Naive thymus-derived CD4-positive, alpha-beta T cell (primary cell): ENCODE data around the gene ZFP91. TPM values are rescaled to one million over a fixed set of nuclear protein-coding genes. Genes with fewer than 3 reads are reported as not detected.
A peak's percentile ranks its signal among the peaks of the same experiment; 100 is the strongest.

Experiments
- ATAC-seq: fragments of 150-1000 bp; cut with Tn5 transposase; 2 replicates; pipeline ENCODE4 v1.10.0; 2021; ENCODE audit warnings: mild to moderate bottlenecking, moderate library complexity
- CTCF ChIA-PET: fragments of 350-600 bp; sonication (Branson Sonifier 250); formaldehyde crosslinking; loops from one replicate; lab custom pipeline; 2021; ENCODE audit warnings: antibody characterized with exemption; lab: Charles Lee
- POLR2A ChIA-PET: fragments of 350-600 bp; sonication (Branson Sonifier 250); formaldehyde crosslinking; loops from one replicate; lab custom pipeline; 2021; ENCODE audit warnings: antibody characterized with exemption, inconsistent platforms; lab: Charles Lee
- DNase-seq, 9 donors: peaks; one replicate each; pipeline versions ENCODE4 v3.0.0 to v3.0.0-alpha.2; 2020 to 2022; ENCODE audit warnings: mixed read lengths in 1 of 9
- H3K27ac ChIP-seq: one replicate; pipeline ENCODE4 v1.7.0; 2013; ENCODE audit warnings: mild to moderate bottlenecking, low read depth, low read length, moderate library complexity
- H3K27me3 ChIP-seq, 2 donors: one replicate each; pipeline ENCODE4 v1.7.0; 2013; ENCODE audit warnings: low read length in 2 of 2, mild to moderate bottlenecking in 2 of 2, moderate library complexity in 2 of 2; ENCODE audit not compliant: control insufficient read depth in 2 of 2, insufficient read depth in 2 of 2
- H3K36me3 ChIP-seq, 3 experiments: 1 replicate in 2 of 3; 2 replicates in 1 of 3; pipeline ENCODE4 v1.7.0; 2013; ENCODE audit warnings: low read length in 3 of 3, mild to moderate bottlenecking in 3 of 3, moderate library complexity in 1 of 3; ENCODE audit not compliant: insufficient read depth in 3 of 3, control insufficient read depth in 2 of 3
- H3K4me1 ChIP-seq, 2 donors: one replicate each; pipeline ENCODE4 v1.7.0; 2013; ENCODE audit warnings: low read length in 2 of 2, mild to moderate bottlenecking in 2 of 2, moderate library complexity in 1 of 2; ENCODE audit not compliant: control insufficient read depth in 2 of 2, insufficient read depth in 2 of 2
- H3K4me3 ChIP-seq: 2 replicates; pipeline ENCODE4 v1.7.0; 2013; ENCODE audit warnings: mild to moderate bottlenecking, low read length
- H3K9me3 ChIP-seq, 3 experiments: 1 replicate in 2 of 3; 2 replicates in 1 of 3; pipeline ENCODE4 v1.7.0; 2013; ENCODE audit warnings: low read length in 3 of 3; ENCODE audit not compliant: control insufficient read depth in 2 of 3
- H3K27ac Mint-ChIP-seq, 9 donors: one replicate each; pipeline ENCODE4 v1.8.0; 2020 to 2022; ENCODE audit warnings: mixed read lengths in 9 of 9, mild to moderate bottlenecking in 8 of 9, moderate library complexity in 5 of 9, inconsistent platforms in 2 of 9
- H3K27me3 Mint-ChIP-seq, 5 donors: one replicate each; pipeline ENCODE4 v1.8.0; 2021 to 2022; ENCODE audit warnings: mixed read lengths in 5 of 5, mild to moderate bottlenecking in 1 of 5
- H3K36me3 Mint-ChIP-seq, 5 donors: one replicate each; pipeline ENCODE4 v1.8.0; 2020 to 2022; ENCODE audit warnings: mixed read lengths in 5 of 5, mild to moderate bottlenecking in 3 of 5, inconsistent platforms in 1 of 5
- H3K4me1 Mint-ChIP-seq, 7 donors: one replicate each; pipeline ENCODE4 v1.8.0; 2020 to 2022; ENCODE audit warnings: mixed read lengths in 7 of 7, mild to moderate bottlenecking in 3 of 7, inconsistent platforms in 1 of 7
- H3K4me3 Mint-ChIP-seq, 10 donors: one replicate each; pipeline ENCODE4 v1.8.0; 2020 to 2022; ENCODE audit warnings: mild to moderate bottlenecking in 10 of 10, mixed read lengths in 10 of 10, moderate library complexity in 6 of 10, inconsistent platforms in 2 of 10
- H3K9me3 Mint-ChIP-seq, 11 donors: one replicate each; pipeline ENCODE4 v1.8.0; 2020 to 2022; ENCODE audit warnings: mixed read lengths in 11 of 11, mild to moderate bottlenecking in 4 of 11, inconsistent platforms in 1 of 11, moderate library complexity in 1 of 11
- intact Hi-C, 2 donors: fragments of 100-400 bp; cut with micrococcal nuclease; formaldehyde crosslinking; loops; one replicate each; pipeline ENCODE4 v1.15.1; 2023
- polyA plus RNA-seq, 2 donors: library from polyadenylated mRNA; unstranded; fragments of 300-500 nt; fragmentation: Illumina TruSeq; gene quantifications; one replicate each; pipeline ENCODE4 v1.2.3, GENCODE V29; 2021
- total RNA-seq, 6 experiments: library from RNA in 5 of 6; stranded (reverse) in 5 of 6; gene quantifications; 1 replicate in 5 of 6; 2 replicates in 1 of 6; pipeline ENCODE4 v1.2.3 and lab custom pipeline; 2021 to 2026

ZFP91 gene
- total and polyA plus RNA-seq, 7 experiments from 2014 or later: 6.5 to 53.8 (median 39.1) TPM

- Mint-ChIP-seq H3K27me3 (peaks cover 0 to 5% (median 0%) of the 10 kb centered on the region in 5 donors), H3K27ac (peak overlapping the region; percentile 98 to 100 (median 99)), H3K9me3 (peaks cover 0 to 10% (median 0%) of the 10 kb centered on the region in 11 donors), H3K36me3 (peaks cover 0 to 28% (median 0%) of the 10 kb centered on the region in 5 donors), H3K4me1 (peaks cover 26 to 78% (median 70%) of the 10 kb centered on the region in 7 donors), H3K4me3 (peak overlapping the region; percentile 95 to 100 (median 98))
- intact Hi-C loops: loop anchor here (1.0 to 10.0 kb wide), 23 partner anchors 52 to 1252 kb away; partner anchors contain the start of genes CLP1 (in 2 of the 2), MED19 (in 2 of the 2), PATL1 (in 2 of the 2) and SELENOH (in 2 of the 2)
- H3K27me3 ChIP-seq: no peaks in the 10 kb centered on the region
- POLR2A ChIA-PET: interaction anchor here (0.5 to 8.6 kb wide), 21 partner anchors 10 to 1252 kb away, joined by 3 to 140 read pairs (median 4); partner anchors contain the start of genes MED19, OSBP, SELENOH and TMX2
- H3K36me3 ChIP-seq: peaks cover 0 to 4% (median 0%) of the 10 kb centered on the region in 3 experiments
- DNase-seq (peak in 8 of 9 donors; percentile 60 to 85 (median 71)), ATAC-seq (peak; percentile 37)
- CTCF ChIA-PET: interaction anchor here (0.6 to 3.3 kb wide), 7 partner anchors 10 to 53 kb away, joined by 3 to 26 read pairs (median 6); no protein-coding TSS in a partner anchor
- H3K4me3 ChIP-seq: peak overlapping the region; percentile 99
- peak overlapping the region; percentile 98 for H3K27ac ChIP-seq
- no peaks in the 10 kb centered on the region for H3K9me3 ChIP-seq
- H3K4me1 ChIP-seq: peaks cover 42 to 51% of the 10 kb centered on the region in 2 donors
Measured at GRCh38 chr11:58577555-58578135, 1.2 kb upstream of the ZFP91 start.

- peaks cover 0 to 28% (median 0%) of the 10 kb centered on the region in 5 donors for H3K36me3 Mint-ChIP-seq
Measured at GRCh38 chr11:58578136-58578634, 678 bp upstream of the ZFP91 start.

GRCh38 chr11:58579192-58580129 is 598 bp downstream of the ZFP91 start:
- H3K4me1 ChIP-seq: peaks cover 42 to 58% of the 10 kb centered on the region in 2 donors

More at GRCh38 chr11:58578136-58578634, 678 bp upstream of the ZFP91 start:
- peak in 7 of 9 donors; percentile 92 to 98 (median 97) for DNase-seq
- Histone ChIP-seq H3K27ac (peak overlapping the region; percentile 98), H3K27me3 (no peaks in the 10 kb centered on the region), H3K4me1 (peaks cover 42 to 56% of the 10 kb centered on the region in 2 donors), H3K9me3 (no peaks in the 10 kb centered on the region), H3K36me3 (peaks cover 0 to 4% (median 0%) of the 10 kb centered on the region in 3 experiments), H3K4me3 (peak overlapping the region; percentile 99)
- peak; percentile 58 for ATAC-seq
- H3K4me3 Mint-ChIP-seq: peak overlapping the region; percentile 95 to 100 (median 98)
- CTCF ChIA-PET: interaction anchor here (1.1 to 3.3 kb wide), 6 partner anchors 10 to 54 kb away, joined by 3 to 26 read pairs (median 7); no protein-coding TSS in a partner anchor
- H3K9me3 Mint-ChIP-seq: peaks cover 0 to 10% (median 0%) of the 10 kb centered on the region in 11 donors
- H3K27ac Mint-ChIP-seq: peak overlapping the region; percentile 98 to 100 (median 99)
- POLR2A ChIA-PET: interaction anchor here (0.5 to 8.6 kb wide), 21 partner anchors 10 to 1253 kb away, joined by 3 to 140 read pairs (median 4); partner anchors contain the start of genes MED19, OSBP, SELENOH and TMX2
- intact Hi-C loops: loop anchor here (1.0 to 10.0 kb wide), 22 partner anchors 53 to 1253 kb away; partner anchors contain the start of genes CLP1 (in 2 of the 2), MED19 (in 2 of the 2), PATL1 (in 2 of the 2) and SELENOH (in 2 of the 2)
- H3K27me3 Mint-ChIP-seq: peaks cover 0 to 5% (median 0%) of the 10 kb centered on the region in 5 donors
- H3K4me1 Mint-ChIP-seq: peaks cover 28 to 81% (median 74%) of the 10 kb centered on the region in 7 donors

GRCh38 chr11:58580311-58580710 is 1.4 kb downstream of the ZFP91 start:
- peak overlapping the region; percentile 85 for H3K4me3 ChIP-seq
- CTCF ChIA-PET: interaction anchor here (0.6 to 2.3 kb wide), 7 partner anchors 10 to 135 kb away, joined by 4 to 27 read pairs (median 4); no protein-coding TSS in a partner anchor
- no peaks in the 10 kb centered on the region for H3K27me3 ChIP-seq
- POLR2A ChIA-PET: interaction anchor here (0.9 to 8.6 kb wide), 4 partner anchors 12 to 73 kb away, joined by 4 to 140 read pairs (median 32); no protein-coding TSS in a partner anchor
- no peak for DNase-seq
- intact Hi-C loops: no loop called here
- Mint-ChIP-seq H3K9me3 (peaks cover 0 to 10% (median 0%) of the 10 kb centered on the region in 11 donors), H3K4me3 (peak overlapping the region; percentile 95 to 100 (median 98)), H3K27me3 (peaks cover 0 to 5% (median 0%) of the 10 kb centered on the region in 5 donors), H3K27ac (peak overlapping the region; percentile 92 to 100 (median 98)), H3K4me1 (peaks cover 21 to 76% (median 65%) of the 10 kb centered on the region in 7 donors), H3K36me3 (peaks cover 0 to 15% (median 0%) of the 10 kb centered on the region in 5 donors)
- peaks cover 0 to 4% (median 0%) of the 10 kb centered on the region in 3 experiments for H3K36me3 ChIP-seq
- H3K27ac ChIP-seq: peak overlapping the region; percentile 98
- no peaks in the 10 kb centered on the region for H3K9me3 ChIP-seq
- no peak for ATAC-seq
- H3K4me1 ChIP-seq: peaks cover 35 to 51% of the 10 kb centered on the region in 2 donors

More at GRCh38 chr11:58579192-58580129, 598 bp downstream of the ZFP91 start:
- peak overlapping the region; percentile 95 to 100 (median 98) for H3K4me3 Mint-ChIP-seq
- peak overlapping the region; percentile 98 for H3K27ac ChIP-seq
- CTCF ChIA-PET: interaction anchor here (0.6 to 2.3 kb wide), 8 partner anchors 11 to 148 kb away, joined by 3 to 27 read pairs (median 4); no protein-coding TSS in a partner anchor
- H3K27me3 Mint-ChIP-seq: peaks cover 0 to 5% (median 0%) of the 10 kb centered on the region in 5 donors
- peaks cover 0 to 4% (median 0%) of the 10 kb centered on the region in 3 experiments for H3K36me3 ChIP-seq
- ATAC-seq: peak; percentile 60
- peak; percentile 85 to 93 (median 90) for DNase-seq
- H3K27me3 ChIP-seq: no peaks in the 10 kb centered on the region
- no peaks in the 10 kb centered on the region for H3K9me3 ChIP-seq
- H3K4me1 Mint-ChIP-seq: peaks cover 27 to 80% (median 70%) of the 10 kb centered on the region in 7 donors
- H3K4me3 ChIP-seq: peak overlapping the region; percentile 85
- peaks cover 0 to 10% (median 0%) of the 10 kb centered on the region in 11 donors for H3K9me3 Mint-ChIP-seq
- peak overlapping the region; percentile 98 to 100 (median 100) for H3K27ac Mint-ChIP-seq
- peaks cover 0 to 20% (median 0%) of the 10 kb centered on the region in 5 donors for H3K36me3 Mint-ChIP-seq
- intact Hi-C loops: loop anchor here (1.0 to 10.0 kb wide), 11 partner anchors 11 to 1242 kb away; partner anchors contain the start of genes FAM111B (in 1 of the 2), P2RX3 (in 1 of the 2), SLC43A3 (in 1 of the 2) and SSRP1 (in 1 of the 2)
- POLR2A ChIA-PET: interaction anchor here (0.6 to 8.6 kb wide), 7 partner anchors 11 to 838 kb away, joined by 3 to 140 read pairs (median 4); no protein-coding TSS in a partner anchor

GRCh38 chr11:58582437-58582836 is 3.6 kb downstream of the ZFP91 start:
- peaks cover 0 to 11% (median 0%) of the 10 kb centered on the region in 11 donors for H3K9me3 Mint-ChIP-seq
- CTCF ChIA-PET: interaction anchor here (1.1 to 1.9 kb wide), 2 partner anchors 14 to 15 kb away, joined by 3 to 7 read pairs; no protein-coding TSS in a partner anchor
- no peak overlapping the region for H3K4me3 ChIP-seq
- H3K4me1 Mint-ChIP-seq: peaks cover 32 to 75% (median 67%) of the 10 kb centered on the region in 7 donors
- POLR2A ChIA-PET: interaction anchor here (0.8 to 1.3 kb wide), 3 partner anchors 14 to 52 kb away, joined by 3 to 4 read pairs (median 4); no protein-coding TSS in a partner anchor
- ATAC-seq (no peak), DNase-seq (no peak)
- H3K36me3 Mint-ChIP-seq: peaks cover 0 to 21% (median 13%) of the 10 kb centered on the region in 5 donors
- no peak overlapping the region for H3K27ac Mint-ChIP-seq
- intact Hi-C loops: loop anchor here in 1 of 2 donors (1.0 kb wide), 1 partner anchor 10 kb away; no protein-coding TSS in a partner anchor
- no peaks in the 10 kb centered on the region for H3K9me3 ChIP-seq
- H3K27me3 ChIP-seq: no peaks in the 10 kb centered on the region
- H3K4me1 ChIP-seq: peaks cover 18 to 38% of the 10 kb centered on the region in 2 donors
- H3K36me3 ChIP-seq: peaks cover 0 to 9% (median 0%) of the 10 kb centered on the region in 3 experiments
- H3K27ac ChIP-seq: no peak overlapping the region
- peaks cover 0 to 5% (median 0%) of the 10 kb centered on the region in 5 donors for H3K27me3 Mint-ChIP-seq
- H3K4me3 Mint-ChIP-seq: peak overlapping the region in 7 of 10 donors; percentile 11 to 99 (median 44)
